Measurements from ENCODE around the gene AHCYL1.
A peak's percentile ranks its signal among the peaks of the same experiment; 100 is the strongest.

AHCYL1 gene

GRCh38 chr1:109976762-109977161 lies 7.8 kb upstream of the AHCYL1 start:
- DNase-seq (ENCODE audit: low spot score) = no peak

GRCh38 chr1:109977225-109977624 lies 7.3 kb upstream of the AHCYL1 start:
- no peak for DNase-seq (ENCODE audit: low spot score)

- no peak for DNase-seq (ENCODE audit: low spot score)
Measured at GRCh38 chr1:109977657-109978378, 6.7 kb upstream of the AHCYL1 start.

- no peak for DNase-seq (ENCODE audit: low spot score)
Measured at GRCh38 chr1:109978761-109979488, 5.6 kb upstream of the AHCYL1 start.

- DNase-seq (ENCODE audit: low spot score) = no peak
Measured at GRCh38 chr1:109979489-109980091, 5.0 kb upstream of the AHCYL1 start.

- no peak for DNase-seq (ENCODE audit: low spot score)
Measured at GRCh38 chr1:109980324-109981003, 4.1 kb upstream of the AHCYL1 start.

GRCh38 chr1:109981004-109981335 lies 3.6 kb upstream of the AHCYL1 start:
- DNase-seq (ENCODE audit: low spot score) = no peak

GRCh38 chr1:109983380-109984189 lies 980 bp upstream of the AHCYL1 start:
- DNase-seq (ENCODE audit: low spot score) = no peak

- peak; percentile 76 for DNase-seq (ENCODE audit: low spot score)
Measured at GRCh38 chr1:109984190-109984455, 442 bp upstream of the AHCYL1 start.

GRCh38 chr1:109985247-109986053 lies 885 bp downstream of the AHCYL1 start:
- DNase-seq (ENCODE audit: low spot score) = no peak

GRCh38 chr1:109986054-109986444 lies 1.5 kb downstream of the AHCYL1 start:
- DNase-seq (ENCODE audit: low spot score) = no peak

GRCh38 chr1:109988349-109988914 lies 3.9 kb downstream of the AHCYL1 start:
- DNase-seq (ENCODE audit: low spot score) = no peak

- no peak for DNase-seq (ENCODE audit: low spot score)
Measured at GRCh38 chr1:109989506-109990301, 5.1 kb downstream of the AHCYL1 start.

- no peak for DNase-seq (ENCODE audit: low spot score)
Measured at GRCh38 chr1:109990302-109990653, 5.7 kb downstream of the AHCYL1 start.

GRCh38 chr1:109991400-109991925 lies 6.9 kb downstream of the AHCYL1 start:
- no peak for DNase-seq (ENCODE audit: low spot score)

GRCh38 chr1:109993885-109994284 lies 9.3 kb downstream of the AHCYL1 start:
- DNase-seq (ENCODE audit: low spot score) = peak; percentile 73

- no peak for DNase-seq (ENCODE audit: low spot score)
Measured at GRCh38 chr1:109994654-109995053, 10.1 kb downstream of the AHCYL1 start.

- peak; percentile 73 for DNase-seq (ENCODE audit: low spot score)
Measured at GRCh38 chr1:109995536-109995935, 11.0 kb downstream of the AHCYL1 start.

- no peak for DNase-seq (ENCODE audit: low spot score)
Measured at GRCh38 chr1:109996476-109996875, 11.9 kb downstream of the AHCYL1 start.

All from cerebellar cortex (tissue), 1 donor.